Epithelial cell of proximal tubule (primary cell): ENCODE results near the gene MATCAP1. TPM values are rescaled to one million over a fixed set of nuclear protein-coding genes. Genes with fewer than 3 reads are reported as not detected.

Experiments used
- DNase-seq: peaks from one replicate; pipeline ENCODE4 v3.0.0-alpha.2; 2011; ENCODE audit warnings: low read depth
- H3K4me3 ChIP-seq: 2 replicates; pipeline ENCODE4 v1.5.1; 2011; ENCODE audit warnings: low read depth, mild to moderate bottlenecking, low read length
- total RNA-seq: library from RNA; depleted of rRNA; stranded (reverse); fragments of >200 nt; gene quantifications from 2 replicates; pipeline ENCODE4 v1.2.3, GENCODE V29; 2015
- TF ChIP-seq, protein P1 (sequence below): conservative IDR thresholded peaks from 2 replicates; pipeline ENCODE4 v1.5.1; 2012; ENCODE audit warnings: low read depth, mild to moderate bottlenecking, low read length

The MATCAP1 gene
- total RNA-seq, 1 donor from 2014 or later: 11.4 TPM

DNA sequence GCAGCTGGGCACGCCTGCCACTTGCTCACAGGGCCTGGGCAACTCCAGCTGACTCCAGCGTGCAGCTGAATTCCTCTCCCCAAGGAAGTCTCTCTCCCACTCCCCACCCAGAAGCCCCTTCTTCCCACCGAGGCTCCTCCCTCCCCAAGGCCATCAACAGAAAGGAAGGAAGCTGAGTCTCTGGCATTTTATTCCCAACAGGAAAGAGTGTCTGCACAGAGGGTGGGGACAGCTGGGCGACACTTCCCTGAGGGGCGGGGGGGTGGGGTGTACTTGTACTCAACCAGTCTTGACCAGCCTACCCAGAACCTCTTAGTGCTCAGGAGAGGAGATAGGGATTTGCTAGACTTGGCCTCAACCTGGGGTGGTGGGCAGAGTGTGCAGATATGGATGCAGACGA, 6.3 kb upstream of the MATCAP1 start, which contains the start of gene EXOC3L1:
Gene EXOC3L1, minus strand, starts transcription at position 96 of the 400 bp plus-strand sequence. CDS start 460 bp downstream, outside the sequence.
- no peak for DNase-seq
- TF ChIP-seq, protein P1, sequence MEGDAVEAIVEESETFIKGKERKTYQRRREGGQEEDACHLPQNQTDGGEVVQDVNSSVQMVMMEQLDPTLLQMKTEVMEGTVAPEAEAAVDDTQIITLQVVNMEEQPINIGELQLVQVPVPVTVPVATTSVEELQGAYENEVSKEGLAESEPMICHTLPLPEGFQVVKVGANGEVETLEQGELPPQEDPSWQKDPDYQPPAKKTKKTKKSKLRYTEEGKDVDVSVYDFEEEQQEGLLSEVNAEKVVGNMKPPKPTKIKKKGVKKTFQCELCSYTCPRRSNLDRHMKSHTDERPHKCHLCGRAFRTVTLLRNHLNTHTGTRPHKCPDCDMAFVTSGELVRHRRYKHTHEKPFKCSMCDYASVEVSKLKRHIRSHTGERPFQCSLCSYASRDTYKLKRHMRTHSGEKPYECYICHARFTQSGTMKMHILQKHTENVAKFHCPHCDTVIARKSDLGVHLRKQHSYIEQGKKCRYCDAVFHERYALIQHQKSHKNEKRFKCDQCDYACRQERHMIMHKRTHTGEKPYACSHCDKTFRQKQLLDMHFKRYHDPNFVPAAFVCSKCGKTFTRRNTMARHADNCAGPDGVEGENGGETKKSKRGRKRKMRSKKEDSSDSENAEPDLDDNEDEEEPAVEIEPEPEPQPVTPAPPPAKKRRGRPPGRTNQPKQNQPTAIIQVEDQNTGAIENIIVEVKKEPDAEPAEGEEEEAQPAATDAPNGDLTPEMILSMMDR: no peak
- no peak within 1 kb of the TSS for H3K4me3 ChIP-seq

DNA sequence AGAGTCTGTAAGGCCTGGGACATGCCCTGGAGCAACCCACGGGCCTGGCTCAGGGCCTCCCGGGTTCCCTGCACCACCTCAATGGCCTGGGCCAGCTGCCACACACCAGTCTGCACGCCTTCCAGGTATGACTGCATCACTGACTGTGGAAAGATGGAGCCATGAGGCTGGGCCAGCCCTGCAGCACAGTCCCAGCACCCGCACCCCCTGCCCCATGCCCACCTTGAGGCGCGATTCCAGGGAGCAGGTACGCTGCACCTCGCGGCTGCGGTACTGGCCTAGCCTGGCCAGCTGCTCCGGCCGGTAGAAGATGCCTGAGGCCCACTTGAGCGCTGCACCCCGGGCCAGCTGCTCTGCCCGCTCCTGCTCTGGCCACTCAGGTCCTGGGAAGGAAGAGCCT, 5.0 kb upstream of the MATCAP1 start:
- DNase-seq: no peak
- TF ChIP-seq, protein P1: no peak
- H3K4me3 ChIP-seq: no peak overlapping the region

DNA sequence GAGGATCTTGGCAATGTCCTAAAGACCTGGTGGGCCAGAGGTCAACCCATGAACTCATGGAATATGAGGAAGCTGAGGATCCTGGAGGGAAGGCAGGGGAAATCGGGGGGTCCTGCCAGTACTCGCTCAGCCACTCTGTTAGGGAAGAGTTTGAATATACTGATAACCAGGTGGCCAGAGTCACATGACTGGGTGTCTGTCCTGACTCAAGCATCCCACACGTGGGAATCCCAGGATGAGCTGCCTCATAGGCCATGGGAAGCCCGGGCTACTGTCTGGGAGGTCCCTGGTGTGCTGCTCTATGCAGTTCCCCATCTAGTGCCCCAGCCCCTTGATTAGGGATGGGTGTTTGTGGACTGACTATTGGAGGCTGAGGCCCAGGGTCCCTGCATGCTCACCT, 4.6 kb upstream of the MATCAP1 start:
- no peak for DNase-seq
- no peak overlapping the region for H3K4me3 ChIP-seq
- TF ChIP-seq, protein P1: no peak

DNA sequence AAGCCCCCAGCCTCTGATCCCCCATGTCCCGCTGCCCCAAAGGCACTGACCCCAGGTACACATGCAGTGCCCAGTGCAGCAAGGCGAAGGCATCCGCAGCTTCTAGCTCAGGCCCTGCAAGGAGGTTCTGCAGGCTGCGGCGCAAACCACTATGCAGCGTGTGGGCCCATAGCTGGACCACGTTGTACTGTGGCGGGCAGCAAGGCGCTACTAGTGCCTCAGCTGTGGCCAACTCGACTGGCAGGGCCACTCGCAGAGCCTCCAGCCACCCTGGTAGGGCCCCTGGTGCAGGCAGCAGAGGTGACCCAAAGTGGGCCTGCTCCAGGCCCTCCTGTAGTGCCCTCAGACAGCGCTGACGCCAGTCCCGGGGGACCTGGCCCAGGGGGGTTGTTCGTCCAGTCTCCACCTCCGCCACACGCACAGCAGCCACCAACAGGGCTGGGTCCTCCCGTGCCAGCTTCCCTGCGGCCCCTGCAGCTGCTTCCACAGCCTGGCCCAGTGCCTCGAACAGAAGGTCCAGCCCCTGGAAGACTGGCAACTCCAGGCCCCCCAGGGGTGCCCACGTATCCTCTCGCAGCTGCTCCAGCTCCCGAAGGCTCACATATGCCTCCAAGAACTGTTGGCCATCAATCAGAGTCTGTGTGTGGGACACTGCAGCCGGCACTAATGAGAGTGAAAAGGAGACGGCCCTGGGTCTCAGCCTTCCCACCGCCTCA, 3.6 kb upstream of the MATCAP1 start:
- TF ChIP-seq, protein P1: no peak
- H3K4me3 ChIP-seq: no peak overlapping the region
- DNase-seq: no peak

DNA sequence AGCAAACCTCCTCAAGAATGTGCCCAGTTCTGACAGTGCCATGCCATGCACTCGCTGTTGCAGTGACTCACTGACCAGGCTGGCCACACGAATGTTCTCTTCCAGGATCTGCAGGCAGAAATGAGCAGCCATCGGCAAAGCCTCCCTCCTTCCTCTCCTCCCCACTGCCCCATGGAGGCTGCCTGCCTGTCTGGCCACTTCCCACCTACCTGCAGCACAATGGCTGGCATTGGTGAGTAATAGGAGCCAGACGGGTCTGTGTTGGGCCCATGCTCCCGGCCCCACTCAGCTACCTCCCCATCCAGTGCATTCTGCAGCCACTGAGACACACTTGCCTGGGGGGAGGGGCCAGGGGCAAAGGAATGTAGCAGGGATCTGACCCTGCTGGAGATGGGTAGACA, 2.8 kb upstream of the MATCAP1 start:
- DNase-seq: no peak
- TF ChIP-seq, protein P1: no peak
- no peak overlapping the region for H3K4me3 ChIP-seq

DNA sequence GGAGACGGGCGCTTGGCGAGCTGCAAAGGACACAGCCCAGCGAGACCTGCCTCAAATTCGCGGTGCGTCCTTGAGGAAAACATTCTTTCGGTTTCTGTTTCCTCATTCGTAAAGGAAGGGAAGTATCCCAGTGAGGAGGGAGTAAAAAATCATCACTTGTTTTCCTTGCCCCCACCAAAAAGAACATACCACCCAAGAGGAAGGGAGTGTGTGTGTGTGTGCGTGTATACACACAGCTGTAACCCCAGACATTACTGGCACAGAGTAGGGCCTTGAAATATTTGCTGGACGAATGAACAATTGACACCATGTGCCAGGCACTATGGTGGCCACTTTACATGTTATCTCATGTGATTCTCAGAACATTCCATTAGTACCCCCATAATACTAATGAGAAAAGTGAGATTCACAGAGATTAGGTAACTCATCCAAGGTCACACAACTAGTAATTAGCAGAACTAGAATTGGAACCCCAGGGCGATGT, 1.9 kb upstream of the MATCAP1 start:
- peak overlapping the region; percentile 7 for H3K4me3 ChIP-seq
- DNase-seq: no peak
- TF ChIP-seq, protein P1: no peak
